OCI-LY7 (cell line): ENCODE data around the gene PRKD1.

ENCODE experiments used
- EZH2phosphoT487 ChIP-seq: fragments of 200-600 bp; sonication (generic); IDR thresholded peaks from 2 replicates; pipeline ENCODE4 v1.6.1; 2018; ENCODE audit warnings: low read depth, borderline replicate concordance, mild to moderate bottlenecking, mixed run types, antibody characterized with exemption, low read length, moderate library complexity, mixed read lengths
- TF ChIP-seq, protein P1 (sequence below): fragments of 200-600 bp; sonication (generic); conservative IDR thresholded peaks from 2 replicates; pipeline ENCODE4 v1.5.1; 2014; ENCODE audit warnings: mild to moderate bottlenecking, antibody characterized with exemption, low read length, moderate library complexity, mixed read lengths

DNA sequence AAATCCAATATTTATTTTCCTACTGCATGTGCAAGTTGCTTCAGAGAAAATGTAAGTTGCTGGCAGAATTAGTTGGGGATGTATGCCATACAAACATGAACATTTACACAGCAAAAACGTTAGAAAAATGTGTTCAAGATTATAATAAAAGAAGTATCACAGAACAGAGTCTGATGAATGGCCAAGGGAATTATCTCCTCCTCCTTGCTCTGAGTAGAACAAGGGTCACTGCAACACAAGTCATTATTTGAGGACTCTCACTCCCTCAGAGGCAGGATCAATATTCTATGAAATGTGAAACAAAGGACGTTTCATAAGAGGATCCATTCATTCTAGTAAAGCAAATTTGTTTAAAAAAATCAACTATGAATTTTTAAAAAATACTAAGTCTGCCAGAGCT lies 177.8 kb downstream of the PRKD1 start:
- TF ChIP-seq, protein P1, sequence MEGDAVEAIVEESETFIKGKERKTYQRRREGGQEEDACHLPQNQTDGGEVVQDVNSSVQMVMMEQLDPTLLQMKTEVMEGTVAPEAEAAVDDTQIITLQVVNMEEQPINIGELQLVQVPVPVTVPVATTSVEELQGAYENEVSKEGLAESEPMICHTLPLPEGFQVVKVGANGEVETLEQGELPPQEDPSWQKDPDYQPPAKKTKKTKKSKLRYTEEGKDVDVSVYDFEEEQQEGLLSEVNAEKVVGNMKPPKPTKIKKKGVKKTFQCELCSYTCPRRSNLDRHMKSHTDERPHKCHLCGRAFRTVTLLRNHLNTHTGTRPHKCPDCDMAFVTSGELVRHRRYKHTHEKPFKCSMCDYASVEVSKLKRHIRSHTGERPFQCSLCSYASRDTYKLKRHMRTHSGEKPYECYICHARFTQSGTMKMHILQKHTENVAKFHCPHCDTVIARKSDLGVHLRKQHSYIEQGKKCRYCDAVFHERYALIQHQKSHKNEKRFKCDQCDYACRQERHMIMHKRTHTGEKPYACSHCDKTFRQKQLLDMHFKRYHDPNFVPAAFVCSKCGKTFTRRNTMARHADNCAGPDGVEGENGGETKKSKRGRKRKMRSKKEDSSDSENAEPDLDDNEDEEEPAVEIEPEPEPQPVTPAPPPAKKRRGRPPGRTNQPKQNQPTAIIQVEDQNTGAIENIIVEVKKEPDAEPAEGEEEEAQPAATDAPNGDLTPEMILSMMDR: no peak
- no peak for TF ChIP-seq EZH2phosphoT487
